H9 (cell line): ENCODE measurements around the gene TMC8. TPM values are rescaled to one million over a fixed set of nuclear protein-coding genes. Genes with fewer than 3 reads are reported as not detected.

Experiments used
- DNase-seq: peaks from one replicate; pipeline ENCODE4 v3.0.0-alpha.2; 2017
- H2AFZ ChIP-seq: one replicate; pipeline ENCODE4 v1.6.1; 2013; ENCODE audit warnings: mild to moderate bottlenecking, low read length, control low read depth, moderate library complexity
- H2AK5ac ChIP-seq: 2 replicates; pipeline ENCODE4 v1.6.1; 2013; ENCODE audit warnings: low read length, control low read depth, mixed read lengths; ENCODE audit not compliant: insufficient read length
- H2BK120ac ChIP-seq: one replicate; pipeline ENCODE4 v1.6.1; 2013; ENCODE audit warnings: low read depth, mild to moderate bottlenecking, low read length, control low read depth, inconsistent platforms; ENCODE audit not compliant: poor library complexity, severe bottlenecking
- H2BK12ac ChIP-seq: 2 replicates; pipeline ENCODE4 v1.6.1; 2013; ENCODE audit warnings: low read length, control low read depth, mixed read lengths, low read depth; ENCODE audit not compliant: insufficient read length
- H2BK15ac ChIP-seq: 2 replicates; pipeline ENCODE4 v1.6.1; 2013; ENCODE audit warnings: low read depth, low read length, control low read depth
- H2BK20ac ChIP-seq: one replicate; pipeline ENCODE4 v1.6.1; 2013; ENCODE audit warnings: low read depth, mild to moderate bottlenecking, low read length, control low read depth, inconsistent platforms; ENCODE audit not compliant: poor library complexity, severe bottlenecking
- H2BK5ac ChIP-seq: 2 replicates; pipeline ENCODE4 v1.6.1; 2013; ENCODE audit warnings: low read length, control low read depth, mixed read lengths; ENCODE audit not compliant: insufficient read length
- H3K14ac ChIP-seq: 2 replicates; pipeline ENCODE4 v1.6.1; 2013; ENCODE audit warnings: low read length, control low read depth; ENCODE audit not compliant: insufficient read depth
- H3K18ac ChIP-seq: 2 replicates; pipeline ENCODE4 v1.6.1; 2013; ENCODE audit warnings: low read depth, mild to moderate bottlenecking, mixed read lengths, low read length, control low read depth; ENCODE audit not compliant: insufficient read length
- H3K23ac ChIP-seq: 2 replicates; pipeline ENCODE4 v1.6.1; 2013; ENCODE audit warnings: low read length, control low read depth, mixed read lengths, low read depth; ENCODE audit not compliant: insufficient read length
- H3K23me2 ChIP-seq: 2 replicates; pipeline ENCODE4 v1.6.1; 2013; ENCODE audit warnings: low read depth, mild to moderate bottlenecking, mixed read lengths, low read length, control low read depth; ENCODE audit not compliant: insufficient read length, poor library complexity, severe bottlenecking
- H3K27ac ChIP-seq: 2 replicates; pipeline ENCODE4 v1.5.1; 2013; ENCODE audit warnings: low read length, control low read depth, mixed read lengths, low read depth; ENCODE audit not compliant: insufficient read length
- H3K27me3 ChIP-seq: 2 replicates; pipeline ENCODE4 v1.6.1; 2013; ENCODE audit warnings: low read length, control low read depth, inconsistent platforms; ENCODE audit not compliant: insufficient read depth
- H3K4ac ChIP-seq: 2 replicates; pipeline ENCODE4 v1.6.1; 2013; ENCODE audit warnings: low read depth, mild to moderate bottlenecking, control low read depth, inconsistent platforms, low read length, moderate library complexity
- H3K4me1 ChIP-seq: 2 replicates; pipeline ENCODE4 v1.6.1; 2013; ENCODE audit warnings: low read length, control low read depth, inconsistent platforms; ENCODE audit not compliant: insufficient read depth
- H3K4me2 ChIP-seq: 2 replicates; pipeline ENCODE4 v1.6.1; 2013; ENCODE audit warnings: low read length, control low read depth, mixed read lengths; ENCODE audit not compliant: insufficient read length, insufficient read depth
- H3K56ac ChIP-seq: 2 replicates; pipeline ENCODE4 v1.6.1; 2013; ENCODE audit warnings: low read depth, mild to moderate bottlenecking, mixed read lengths, low read length, control low read depth; ENCODE audit not compliant: insufficient read length
- H3K79me1 ChIP-seq: 2 replicates; pipeline ENCODE4 v1.6.1; 2013; ENCODE audit warnings: low read depth, mild to moderate bottlenecking, moderate library complexity, low read length, control low read depth, inconsistent platforms; ENCODE audit not compliant: insufficient read depth, poor library complexity, severe bottlenecking
- H3K79me2 ChIP-seq: 2 replicates; pipeline ENCODE4 v1.6.1; 2013; ENCODE audit warnings: low read length, control low read depth, inconsistent platforms; ENCODE audit not compliant: insufficient read depth
- H3K9ac ChIP-seq: 2 replicates; pipeline ENCODE4 v1.6.1; 2013; ENCODE audit warnings: low read length, control low read depth, mixed read lengths; ENCODE audit not compliant: insufficient read length; ENCODE audit errors: extremely low read depth
- H3K9me3 ChIP-seq: one replicate; pipeline ENCODE4 v1.6.1; 2013; ENCODE audit warnings: low read depth, low read length, inconsistent platforms; ENCODE audit not compliant: control insufficient read depth
- H3T11ph ChIP-seq: one replicate; pipeline ENCODE4 v1.6.1; 2013; ENCODE audit warnings: mild to moderate bottlenecking, low read length, control low read depth, inconsistent platforms
- H4K20me1 ChIP-seq: one replicate; pipeline ENCODE4 v1.6.1; 2013; ENCODE audit not compliant: control insufficient read depth, insufficient read length, insufficient read depth
- H4K5ac ChIP-seq: 2 replicates; pipeline ENCODE4 v1.6.1; 2013; ENCODE audit warnings: low read depth, mild to moderate bottlenecking, mixed read lengths, low read length, control low read depth; ENCODE audit not compliant: insufficient read length
- H4K8ac ChIP-seq: replicated peaks from 2 replicates; pipeline ENCODE4 v1.6.1; 2013; ENCODE audit warnings: low read length, control low read depth, mixed read lengths, low read depth; ENCODE audit not compliant: insufficient read length
- H4K91ac ChIP-seq: 2 replicates; pipeline ENCODE4 v1.6.1; 2013; ENCODE audit warnings: low read depth, mild to moderate bottlenecking, moderate library complexity, mixed read lengths, low read length, control low read depth; ENCODE audit not compliant: insufficient read length
- H3K27ac Mint-ChIP-seq, 3 experiments: 2 replicates in 2 of 3; 3 replicates in 1 of 3; pipeline ENCODE4 v1.8.0; 2020 to 2021; ENCODE audit warnings: mixed read lengths in 3 of 3, mild to moderate bottlenecking in 1 of 3, moderate library complexity in 1 of 3
- H3K27me3 Mint-ChIP-seq: 2 replicates; pipeline ENCODE4 v1.8.0; 2021; ENCODE audit warnings: low read depth, mild to moderate bottlenecking, moderate library complexity, mixed read lengths
- H3K36me3 Mint-ChIP-seq, 3 experiments: 2 replicates in 2 of 3; 3 replicates in 1 of 3; pipeline ENCODE4 v1.8.0; 2020 to 2021; ENCODE audit warnings: low read depth in 3 of 3, mixed read lengths in 3 of 3; ENCODE audit not compliant: insufficient read depth in 1 of 3
- H3K4me1 Mint-ChIP-seq, 2 experiments: 2 replicates each; pipeline ENCODE4 v1.8.0; 2020; ENCODE audit warnings: mixed read lengths in 2 of 2
- H3K4me3 Mint-ChIP-seq, 2 experiments: 2 replicates in 1 of 2; 3 replicates in 1 of 2; pipeline ENCODE4 v1.8.0; 2020 to 2021; ENCODE audit warnings: mild to moderate bottlenecking in 2 of 2, mixed read lengths in 2 of 2, moderate library complexity in 1 of 2
- H3K9me3 Mint-ChIP-seq, 2 experiments: 2 replicates in 1 of 2; 3 replicates in 1 of 2; pipeline ENCODE4 v1.8.0; 2020; ENCODE audit warnings: mild to moderate bottlenecking in 2 of 2, mixed read lengths in 2 of 2, moderate library complexity in 1 of 2
- CTCF ChIP-seq: fragments of 200-600 bp; sonication (generic); conservative IDR thresholded peaks from 3 replicates; pipeline ENCODE4 v1.8.0; 2021; ENCODE audit warnings: antibody characterized with exemption, mild to moderate bottlenecking
- WGBS: extraction: QIAGEN DNeasy Blood & Tissue Kit; methylation state at CpG from one replicate; pipeline ENCODE4 v1.1.7; 2013; ENCODE audit warnings: missing lambda C conversion rate, low lambda C conversion rate, mixed read lengths; ENCODE audit not compliant: insufficient read length; ENCODE audit errors: extremely low coverage; 5-methylcytosine and 5-hydroxymethylcytosine counted together
- total RNA-seq: library from RNA; stranded (reverse); gene quantifications from 2 replicates; pipeline ENCODE4 v1.2.1, GENCODE V29; 2021

Gene TMC8
- total RNA-seq, 1 experiment from 2014 or later, result 1.0 TPM

GRCh38 chr17:78133179-78133951, 2.8 kb downstream of the TMC8 start:
- peaks cover 24 to 25% of the 10 kb centered on the region in 2 experiments for H3K4me1 Mint-ChIP-seq
- no peak overlapping the region for H3K9ac ChIP-seq
- no peak overlapping the region for H3T11ph ChIP-seq
- H4K8ac ChIP-seq, result no peak overlapping the region
- H3K9me3 Mint-ChIP-seq, result no peaks in the 10 kb centered on the region; a peak in 2 of 5 replicates
- peaks cover 3% of the 10 kb centered on the region for H3K23me2 ChIP-seq
- no CpG with 5 or more reads among the region's 30 CpGs for WGBS
- H4K20me1 ChIP-seq, result no peaks in the 10 kb centered on the region
- no peak for DNase-seq
- H4K91ac ChIP-seq, result no peak overlapping the region
- no peaks in the 10 kb centered on the region for H3K9me3 ChIP-seq
- H3K4me2 ChIP-seq, result no peak overlapping the region
- peaks cover 23% of the 10 kb centered on the region for H3K27me3 Mint-ChIP-seq
- no peak overlapping the region; a peak in 1 of 5 replicates for H3K4me3 Mint-ChIP-seq
- no peaks in the 10 kb centered on the region for H3K79me2 ChIP-seq
- H2BK12ac ChIP-seq, result no peak overlapping the region
- H2AK5ac ChIP-seq, result no peak overlapping the region
- H3K4ac ChIP-seq, result no peak overlapping the region
- no peak overlapping the region for H3K56ac ChIP-seq
- H3K36me3 Mint-ChIP-seq, result no peaks in the 10 kb centered on the region; a peak in 1 of 7 replicates
- no peak overlapping the region for H2AFZ ChIP-seq
- no peak for TF ChIP-seq CTCF
- no peak overlapping the region for H3K27ac ChIP-seq
- peaks cover 9% of the 10 kb centered on the region; the same call in 1 of the 2 replicates for H3K4me1 ChIP-seq
- H3K27ac Mint-ChIP-seq, result no peak overlapping the region
- H2BK20ac ChIP-seq, result no peak overlapping the region
- H4K5ac ChIP-seq, result no peak overlapping the region
- no peak overlapping the region for H2BK120ac ChIP-seq
- no peak overlapping the region for H2BK5ac ChIP-seq
- no peak overlapping the region; the same call in 1 of the 2 replicates for H3K14ac ChIP-seq
- H3K27me3 ChIP-seq, result no peaks in the 10 kb centered on the region; the same call in 1 of the 2 replicates
- peak overlapping the region; percentile 1 for H3K18ac ChIP-seq
- no peak overlapping the region for H3K23ac ChIP-seq
- no peaks in the 10 kb centered on the region for H3K79me1 ChIP-seq
- H2BK15ac ChIP-seq, result no peak overlapping the region
